Cerebellar nuclear complex (tissue), 1 donor: ENCODE measurements around the gene FAM25G.
"Not testable (repeated sequence)": the region's sequence is repeated elsewhere in the genome, so short reads cannot be mapped to it uniquely, and the experiment has no call there.

Source experiments
- DNase-seq, 2 experiments: peaks; one replicate each; lab custom pipeline; 2025; lab: John Stamatoyannopoulos, UW

FAM25G gene

GRCh38 chr10:47465216-47465917 is 26.1 kb downstream of the FAM25G start:
- DNase-seq: not testable (repeated sequence)

GRCh38 chr10:47462577-47463358 is 28.7 kb downstream of the FAM25G start:
- not testable (repeated sequence) for DNase-seq

- DNase-seq: not testable (repeated sequence)
These were observed 30.2 kb downstream of the FAM25G start for GRCh38 chr10:47461261-47461687.

GRCh38 chr10:47458466-47459154 is 32.9 kb downstream of the FAM25G start:
- DNase-seq: no peak

GRCh38 chr10:47457826-47458225 is 33.7 kb downstream of the FAM25G start:
- no peak for DNase-seq

- DNase-seq: no peak
These were observed 34.0 kb downstream of the FAM25G start for GRCh38 chr10:47457528-47457820.

GRCh38 chr10:47456794-47457527 is 34.5 kb downstream of the FAM25G start:
- no peak for DNase-seq

- DNase-seq: no peak
These were observed 35.3 kb downstream of the FAM25G start for GRCh38 chr10:47456079-47456785.

- not testable (repeated sequence) for DNase-seq
These were observed 36.0 kb downstream of the FAM25G start for GRCh38 chr10:47455350-47456078.

GRCh38 chr10:47454780-47455058 is 36.8 kb downstream of the FAM25G start:
- no peak for DNase-seq

GRCh38 chr10:47454008-47454779 is 37.3 kb downstream of the FAM25G start:
- DNase-seq: no peak

GRCh38 chr10:47453141-47454007 is 38.1 kb downstream of the FAM25G start:
- DNase-seq: no peak

- DNase-seq: no peak
These were observed 38.9 kb downstream of the FAM25G start for GRCh38 chr10:47452495-47453140.

GRCh38 chr10:47451998-47452494 is 39.5 kb downstream of the FAM25G start:
- no peak for DNase-seq

- DNase-seq: no peak
These were observed 40.1 kb downstream of the FAM25G start for GRCh38 chr10:47451273-47451997.

GRCh38 chr10:47450442-47450841 is 41.1 kb downstream of the FAM25G start:
- DNase-seq: no peak

- no peak for DNase-seq
These were observed 41.5 kb downstream of the FAM25G start for GRCh38 chr10:47449979-47450378.
